ENCODE results near the gene OR6S1. TPM values are rescaled to one million over a fixed set of nuclear protein-coding genes. Genes with fewer than 3 reads are reported as not detected.
"Not testable (repeated sequence)": the region's sequence is repeated elsewhere in the genome, so short reads cannot be mapped to it uniquely, and the experiment has no call there.

The OR6S1 gene
- total and polyA plus RNA-seq, 2 donors (not counting 3 experiments of a cell fraction or from before 2014, with no cell fraction given), result not detected

DNA sequence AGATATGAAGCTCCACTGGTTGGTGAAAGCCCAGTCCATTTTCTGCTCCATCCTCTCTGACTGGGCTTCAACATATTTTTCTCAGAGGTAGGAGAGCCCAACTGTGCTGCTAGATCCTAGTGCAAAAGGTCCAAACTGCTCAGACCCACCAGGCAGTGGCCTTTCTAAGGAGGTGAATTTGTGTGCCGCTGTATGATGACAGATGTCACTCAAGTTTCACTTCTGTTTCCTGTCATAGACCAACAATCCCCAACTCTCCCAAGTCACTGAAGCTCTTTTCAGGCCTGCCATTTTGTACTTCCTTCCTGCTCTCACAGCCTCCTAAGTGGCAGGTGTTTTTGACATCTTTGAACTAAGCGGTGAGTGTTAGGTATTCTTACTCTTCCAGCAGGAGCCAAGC lies 26.5 kb upstream of the OR6S1 start:
- TF ChIP-seq MYC (IDR thresholded peaks at IDR 0.05; ENCODE audit: low read depth, low read length), result no peak
- no peak for TF ChIP-seq JUN (IDR thresholded peaks at IDR 0.05; ENCODE audit: borderline replicate concordance, insufficient read depth, insufficient read length, low read depth)
- no peak for TF ChIP-seq GATA2 (IDR thresholded peaks at IDR 0.05; ENCODE audit: insufficient read depth, insufficient read length, low read depth, low read length)
- no peak for TF ChIP-seq MAX (IDR thresholded peaks at IDR 0.05; ENCODE audit: insufficient read depth, insufficient read length)
- intact Hi-C loops (cut with micrococcal nuclease), result no loop called here
- Histone ChIP-seq H3K36me3 (ENCODE audit: control insufficient read depth in 2 of 2, extremely low read depth in 1 of 2, insufficient read depth in 2 of 2, low read length in 2 of 2) (no peaks in the 10 kb centered on the region), H3K4me1 (ENCODE audit: control insufficient read depth, extremely low read depth, insufficient read depth, low read length) (peaks cover 3% of the 10 kb centered on the region), H3K79me2 (ENCODE audit: control insufficient read depth, insufficient read depth, low read length) (no peaks in the 10 kb centered on the region), H4K20me1 (replicated peaks; ENCODE audit: control insufficient read depth, extremely low read depth, insufficient read depth, low read length) (no peaks in the 10 kb centered on the region), H3K27me3 (ENCODE audit: control insufficient read depth in 2 of 2, insufficient read depth in 2 of 2, low read length in 2 of 2) (peaks cover 4 to 8% of the 10 kb centered on the region in 2 experiments), H3K9me3 (replicated peaks; ENCODE audit: control insufficient read depth, insufficient read depth, low read length) (no peaks in the 10 kb centered on the region), H3K9me1 (replicated peaks; ENCODE audit: control insufficient read depth, extremely low read depth, insufficient read depth, low read length) (no peaks in the 10 kb centered on the region), H3K9ac (replicated peaks; ENCODE audit: extremely low read depth, insufficient read depth, low read length) (no peak overlapping the region), H3K27ac (ENCODE audit: insufficient read depth, low read depth, low read length) (no peak overlapping the region), H2AFZ (ENCODE audit: low read depth, low read length) (no peak overlapping the region), H3K4me2 (ENCODE audit: insufficient read depth, low read length) (no peak overlapping the region), H3K4me3 (replicated peaks in 1 of 3; ENCODE audit: insufficient read depth in 1 of 3, low read depth in 1 of 3, low read length in 3 of 3) (no peak overlapping the region)
- POLR2A ChIA-PET, result no interaction called here
- no peak for FAIRE-seq
- BruUV-seq (replicated peaks), result no TSS peak
- no peak for DNase-seq (ENCODE audit: low read depth, low spot score)
- CTCF ChIA-PET, result no interaction called here
- dilution Hi-C loops (cut with MboI; ENCODE audit: extremely low pct_ligation_motif_present, low sequenced_read_pairs), result no loop called here

GRCh38 chr14:20666400-20666961 lies 25.0 kb upstream of the OR6S1 start:
- peaks cover 4 to 12% of the 10 kb centered on the region in 2 experiments for H3K27me3 ChIP-seq (ENCODE audit: control insufficient read depth in 2 of 2, insufficient read depth in 2 of 2, low read length in 2 of 2)
- H3K4me2 ChIP-seq (ENCODE audit: insufficient read depth, low read length); H3K36me3 ChIP-seq (ENCODE audit: control insufficient read depth in 2 of 2, extremely low read depth in 1 of 2, insufficient read depth in 2 of 2, low read length in 2 of 2); H3K27ac ChIP-seq (ENCODE audit: insufficient read depth, low read depth, low read length); H4K20me1 ChIP-seq (replicated peaks; ENCODE audit: control insufficient read depth, extremely low read depth, insufficient read depth, low read length); dilution Hi-C loops (cut with MboI; ENCODE audit: extremely low pct_ligation_motif_present, low sequenced_read_pairs); POLR2A ChIA-PET; H3K9ac ChIP-seq (replicated peaks; ENCODE audit: extremely low read depth, insufficient read depth, low read length); H3K9me1 ChIP-seq (replicated peaks; ENCODE audit: control insufficient read depth, extremely low read depth, insufficient read depth, low read length); H3K79me2 ChIP-seq (ENCODE audit: control insufficient read depth, insufficient read depth, low read length); intact Hi-C loops (cut with micrococcal nuclease); BruUV-seq (replicated peaks); H3K9me3 ChIP-seq (replicated peaks; ENCODE audit: control insufficient read depth, insufficient read depth, low read length); FAIRE-seq; H3K4me1 ChIP-seq (ENCODE audit: control insufficient read depth, extremely low read depth, insufficient read depth, low read length); DNase-seq (ENCODE audit: low read depth, low spot score); H3K4me3 ChIP-seq (replicated peaks in 1 of 3; ENCODE audit: insufficient read depth in 1 of 3, low read depth in 1 of 3, low read length in 3 of 3); CTCF ChIA-PET; H2AFZ ChIP-seq (ENCODE audit: low read depth, low read length): not testable (repeated sequence)
